A673 (cell line): Measurements from ENCODE around the gene USP17L13. TPM values are rescaled to one million over a fixed set of nuclear protein-coding genes. Genes with fewer than 3 reads are reported as not detected.
"Not testable (repeated sequence)": the region's sequence is repeated elsewhere in the genome, so short reads cannot be mapped to it uniquely, and the experiment has no call there.

Source experiments
- BruUV-seq: library from RNA; stranded (reverse); fragments of 400-500 nt; replicated peaks from 2 replicates; lab custom pipeline; 2021; lab: Mats Ljungman, UMichigan
- CTCF ChIA-PET: fragments of 300-600 bp; sonication (Branson Sonifier 250); formaldehyde crosslinking; loops from one replicate; lab custom pipeline; 2022; ENCODE audit warnings: antibody characterized with exemption; lab: Charles Lee
- POLR2A ChIA-PET: fragments of 300-600 bp; sonication (Branson Sonifier 250); formaldehyde crosslinking; loops from one replicate; lab custom pipeline; 2022; ENCODE audit warnings: antibody characterized with exemption; ENCODE audit not compliant: low non-redundant PET; lab: Charles Lee
- DNase-seq: peaks from one replicate; pipeline ENCODE4 v3.0.0-alpha.2; 2015; ENCODE audit warnings: low spot score
- H3K27ac ChIP-seq: fragments of 200-600 bp; sonication (generic); 2 replicates; pipeline ENCODE4 v1.5.1; 2016; ENCODE audit warnings: mixed run types, low read depth, mild to moderate bottlenecking, mixed read lengths, antibody characterized with exemption, low read length; ENCODE audit not compliant: poor library complexity, severe bottlenecking
- H3K27me3 ChIP-seq: fragments of 200-600 bp; sonication (generic); replicated peaks from 2 replicates; pipeline ENCODE4 v1.6.1; 2017; ENCODE audit warnings: mixed run types, low read depth, mild to moderate bottlenecking, mixed read lengths, antibody characterized with exemption, low read length; ENCODE audit not compliant: insufficient read depth, poor library complexity
- H3K36me3 ChIP-seq: fragments of 200-600 bp; sonication (generic); 2 replicates; pipeline ENCODE4 v1.6.1; 2016; ENCODE audit warnings: mixed run types, mild to moderate bottlenecking, mixed read lengths, antibody characterized with exemption, low read length; ENCODE audit not compliant: insufficient read depth, poor library complexity, severe bottlenecking
- H3K4me1 ChIP-seq: fragments of 200-600 bp; sonication (generic); 2 replicates; pipeline ENCODE4 v1.6.1; 2017; ENCODE audit warnings: mixed run types, mild to moderate bottlenecking, mixed read lengths, antibody characterized with exemption, low read length; ENCODE audit not compliant: insufficient read depth, poor library complexity, severe bottlenecking
- H3K4me3 ChIP-seq: fragments of 200-600 bp; sonication (generic); 2 replicates; pipeline ENCODE4 v1.5.1; 2016; ENCODE audit warnings: low read depth, mixed run types, mild to moderate bottlenecking, mixed read lengths, low read length; ENCODE audit not compliant: poor library complexity, severe bottlenecking
- H3K9me3 ChIP-seq: fragments of 200-600 bp; sonication (generic); 2 replicates; pipeline ENCODE4 v1.6.1; 2016; ENCODE audit warnings: mixed run types, low read depth, mild to moderate bottlenecking, mixed read lengths, antibody characterized with exemption, low read length; ENCODE audit not compliant: poor library complexity, severe bottlenecking
- intact Hi-C: fragments of 100-400 bp; cut with micrococcal nuclease; formaldehyde crosslinking; loops from one replicate; pipeline ENCODE4 v1.10.0; 2022; ENCODE audit not compliant: unreplicated experiment
- total RNA-seq: library from RNA; stranded (reverse); gene quantifications from 2 replicates; pipeline ENCODE4 v1.2.3, GENCODE V29; 2021

Gene USP17L13
- total RNA-seq, 1 experiment from 2014 or later, result not detected

DNA sequence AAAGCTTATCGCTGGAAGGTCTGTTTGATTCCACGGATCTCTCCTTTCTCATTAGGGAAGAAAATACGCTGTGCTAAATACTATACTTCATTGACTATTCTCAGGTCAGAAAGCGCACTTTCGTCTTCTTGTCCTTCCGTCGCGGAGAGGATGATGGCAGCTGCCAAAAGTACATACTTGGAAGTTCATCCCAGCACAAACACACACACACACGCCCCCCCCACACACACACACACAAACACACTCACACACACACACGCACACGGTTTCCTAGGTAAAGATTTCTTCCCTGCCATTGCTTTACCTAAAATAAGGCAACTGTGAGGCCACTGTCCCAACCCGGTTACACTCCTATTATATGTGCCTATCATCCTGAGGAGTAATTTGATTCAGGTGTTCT, 13.8 kb downstream of the USP17L13 start:
- intact Hi-C loops, H3K4me1 ChIP-seq, H3K27me3 ChIP-seq, H3K4me3 ChIP-seq, H3K36me3 ChIP-seq, CTCF ChIA-PET, H3K9me3 ChIP-seq, BruUV-seq, POLR2A ChIA-PET, H3K27ac ChIP-seq: not testable (repeated sequence)
- peak; percentile 0 for DNase-seq

DNA sequence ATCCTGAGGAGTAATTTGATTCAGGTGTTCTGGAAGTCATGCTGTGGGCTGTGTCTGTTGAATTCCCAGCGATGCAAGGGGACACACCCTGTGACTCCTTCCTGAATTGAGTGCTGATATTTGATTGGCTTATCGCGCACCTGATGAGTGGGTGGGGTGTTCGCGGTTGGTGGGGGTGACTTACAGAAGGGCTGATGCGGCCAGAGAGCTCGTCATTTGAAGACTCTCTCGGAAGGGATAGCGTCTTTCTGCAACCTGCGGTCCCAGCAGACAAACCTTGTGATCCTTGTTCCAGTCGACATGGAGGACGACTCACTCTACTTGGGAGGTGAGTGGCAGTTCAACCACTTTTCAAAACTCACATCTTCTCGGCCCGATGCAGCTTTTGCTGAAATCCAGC, 18.9 kb downstream of the USP17L13 start, which contains the start of gene USP17L17:
USP17L17 (plus strand) TSS at position 301 of the 400 bp plus-strand sequence; CDS start at position 301, 0 bp downstream.
- DNase-seq, CTCF ChIA-PET, intact Hi-C loops, H3K36me3 ChIP-seq, H3K27ac ChIP-seq, H3K9me3 ChIP-seq, H3K27me3 ChIP-seq, POLR2A ChIA-PET, H3K4me1 ChIP-seq, H3K4me3 ChIP-seq, BruUV-seq: not testable (repeated sequence)

DNA sequence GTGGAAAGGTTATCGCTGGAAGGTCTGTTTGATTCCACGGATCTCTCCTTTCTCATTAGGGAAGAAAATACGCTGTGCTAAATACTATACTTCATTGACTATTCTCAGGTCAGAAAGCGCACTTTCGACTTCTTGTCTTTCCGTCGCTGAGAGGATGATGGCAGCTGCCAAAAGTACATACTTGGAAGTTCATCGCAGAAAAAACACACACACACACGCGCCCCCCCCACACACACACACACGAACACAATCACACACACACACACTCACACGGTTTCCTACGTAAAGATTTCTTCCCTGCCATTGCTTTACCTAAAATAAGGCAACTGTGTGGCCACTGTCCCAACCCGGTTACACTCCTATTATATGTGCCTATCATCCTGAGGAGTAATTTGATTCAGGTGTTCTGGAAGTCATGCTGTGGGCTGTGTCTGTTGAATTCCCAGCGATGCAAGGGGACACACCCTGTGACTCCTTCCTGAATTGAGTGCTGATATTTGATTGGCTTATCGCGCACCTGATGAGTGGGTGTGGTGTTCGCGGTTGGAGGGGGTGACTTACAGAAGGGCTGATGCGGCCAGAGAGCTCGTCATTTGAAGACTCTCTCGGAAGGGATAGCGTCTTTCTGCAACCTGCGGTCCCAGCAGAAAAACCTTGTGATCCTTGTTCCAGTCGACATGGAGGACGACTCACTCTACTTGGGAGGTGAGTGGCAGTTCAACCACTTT, 23.4 kb downstream of the USP17L13 start, which contains the start of gene USP17L18:
USP17L18 (plus strand) TSS at position 678 of the 728 bp plus-strand sequence; CDS start at position 678, 0 bp downstream.
- H3K9me3 ChIP-seq, POLR2A ChIA-PET, H3K4me3 ChIP-seq, H3K27ac ChIP-seq, H3K4me1 ChIP-seq, H3K36me3 ChIP-seq, CTCF ChIA-PET, H3K27me3 ChIP-seq, BruUV-seq, intact Hi-C loops: not testable (repeated sequence)
- DNase-seq, result peak; percentile 7

DNA sequence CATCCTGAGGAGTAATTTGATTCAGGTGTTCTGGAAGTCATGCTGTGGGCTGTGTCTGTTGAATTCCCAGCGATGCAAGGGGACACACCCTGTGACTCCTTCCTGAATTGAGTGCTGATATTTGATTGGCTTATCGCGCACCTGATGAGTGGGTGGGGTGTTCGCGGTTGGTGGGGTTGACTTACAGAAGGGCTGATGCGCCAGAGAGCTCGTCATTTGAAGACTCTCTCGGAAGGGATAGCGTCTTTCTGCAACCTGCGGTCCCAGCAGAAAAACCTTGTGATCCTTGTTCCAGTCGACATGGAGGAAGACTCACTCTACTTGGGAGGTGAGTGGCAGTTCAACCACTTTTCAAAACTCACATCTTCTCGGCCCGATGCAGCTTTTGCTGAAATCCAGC, 28.4 kb downstream of the USP17L13 start, which contains the start of gene USP17L19:
USP17L19 (plus strand) TSS at position 301 of the 400 bp plus-strand sequence; CDS start at position 301, 0 bp downstream.
- DNase-seq, CTCF ChIA-PET, H3K27ac ChIP-seq, H3K4me3 ChIP-seq, POLR2A ChIA-PET, H3K27me3 ChIP-seq, H3K4me1 ChIP-seq, H3K9me3 ChIP-seq, BruUV-seq, H3K36me3 ChIP-seq, intact Hi-C loops: not testable (repeated sequence)

DNA sequence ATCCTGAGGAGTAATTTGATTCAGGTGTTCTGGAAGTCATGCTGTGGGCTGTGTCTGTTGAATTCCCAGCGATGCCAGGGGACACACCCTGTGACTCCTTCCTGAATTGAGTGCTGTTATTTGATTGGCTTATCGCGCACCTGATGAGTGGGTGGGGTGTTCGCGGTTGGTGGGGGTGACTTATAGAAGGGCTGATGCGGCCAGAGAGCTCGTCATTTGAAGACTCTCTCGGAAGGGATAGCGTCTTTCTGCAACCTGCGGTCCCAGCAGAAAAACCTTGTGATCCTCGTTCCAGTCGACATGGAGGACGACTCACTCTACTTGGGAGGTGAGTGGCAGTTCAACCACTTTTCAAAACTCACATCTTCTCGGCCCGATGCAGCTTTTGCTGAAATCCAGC, 33.1 kb downstream of the USP17L13 start, which contains the start of gene USP17L20:
USP17L20 (plus strand) TSS at position 301 of the 400 bp plus-strand sequence; CDS start at position 301, 0 bp downstream.
- H3K9me3 ChIP-seq, POLR2A ChIA-PET, H3K36me3 ChIP-seq, H3K4me1 ChIP-seq, BruUV-seq, DNase-seq, CTCF ChIA-PET, H3K27ac ChIP-seq, intact Hi-C loops, H3K4me3 ChIP-seq, H3K27me3 ChIP-seq: not testable (repeated sequence)

DNA sequence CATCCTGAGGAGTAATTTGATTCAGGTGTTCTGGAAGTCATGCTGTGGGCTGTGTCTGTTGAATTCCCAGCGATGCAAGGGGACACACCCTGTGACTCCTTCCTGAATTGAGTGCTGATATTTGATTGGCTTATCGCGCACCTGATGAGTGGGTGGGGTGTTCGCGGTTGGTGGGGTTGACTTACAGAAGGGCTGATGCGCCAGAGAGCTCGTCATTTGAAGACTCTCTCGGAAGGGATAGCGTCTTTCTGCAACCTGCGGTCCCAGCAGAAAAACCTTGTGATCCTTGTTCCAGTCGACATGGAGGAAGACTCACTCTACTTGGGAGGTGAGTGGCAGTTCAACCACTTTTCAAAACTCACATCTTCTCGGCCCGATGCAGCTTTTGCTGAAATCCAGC, 37.9 kb downstream of the USP17L13 start, which contains the start of gene USP17L21:
USP17L21 (plus strand) TSS at position 301 of the 400 bp plus-strand sequence; CDS start at position 301, 0 bp downstream.
- H3K4me1 ChIP-seq, DNase-seq, CTCF ChIA-PET, intact Hi-C loops, H3K27me3 ChIP-seq, H3K4me3 ChIP-seq, H3K36me3 ChIP-seq, H3K9me3 ChIP-seq, POLR2A ChIA-PET, BruUV-seq, H3K27ac ChIP-seq: not testable (repeated sequence)

GRCh38 chr4:9267319-9267718, 42.6 kb downstream of the USP17L13 start, which contains the start of gene USP17L22:
USP17L22 (plus strand) TSS chr4:9267619; CDS start chr4:9267619, 0 bp downstream.
- DNase-seq, BruUV-seq, H3K27me3 ChIP-seq, H3K4me3 ChIP-seq, H3K27ac ChIP-seq, H3K9me3 ChIP-seq, CTCF ChIA-PET, H3K4me1 ChIP-seq, intact Hi-C loops, H3K36me3 ChIP-seq, POLR2A ChIA-PET: not testable (repeated sequence)
